Measurements from ENCODE around the gene SLC39A11.

DNA sequence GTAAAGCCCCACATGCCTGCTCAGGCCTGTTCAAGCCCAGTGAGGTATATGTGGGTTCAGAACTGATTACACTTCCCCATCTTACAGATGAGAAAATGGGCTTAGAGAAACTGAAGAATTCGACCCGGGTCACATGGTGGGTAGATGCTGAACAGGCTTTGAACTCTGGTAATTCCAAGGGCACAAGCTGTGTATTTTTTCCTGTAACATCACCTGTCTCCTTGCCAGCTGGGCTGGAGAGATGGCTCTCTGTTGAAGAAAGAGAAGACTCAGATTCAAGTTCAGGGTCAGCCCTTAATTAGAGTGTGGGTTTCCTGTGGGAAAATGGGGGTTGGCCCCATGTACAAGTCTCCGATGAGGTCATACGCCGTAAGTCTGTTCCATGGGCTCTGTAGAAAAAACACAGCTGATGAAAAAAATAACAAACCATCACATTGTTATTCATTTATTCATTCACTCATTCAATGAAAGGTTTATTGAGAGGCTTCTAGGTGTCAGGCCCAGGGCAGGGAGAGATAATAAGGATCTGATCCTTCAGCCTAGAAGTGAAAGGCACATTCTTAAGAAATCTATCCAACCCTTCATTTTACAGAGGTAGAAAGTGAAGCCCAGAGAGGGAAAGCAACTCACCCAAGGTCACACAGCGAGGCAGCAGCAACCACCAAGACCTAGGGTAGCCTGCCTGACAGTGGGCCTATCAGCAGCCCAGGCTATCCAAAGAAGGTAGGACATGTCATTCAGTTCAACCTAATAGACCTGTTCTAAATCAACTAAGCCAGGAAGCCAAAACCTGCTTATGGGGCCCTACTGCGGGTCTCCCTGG, 488.9 kb downstream of the SLC39A11 start:
- TF ChIP-seq, protein P1, sequence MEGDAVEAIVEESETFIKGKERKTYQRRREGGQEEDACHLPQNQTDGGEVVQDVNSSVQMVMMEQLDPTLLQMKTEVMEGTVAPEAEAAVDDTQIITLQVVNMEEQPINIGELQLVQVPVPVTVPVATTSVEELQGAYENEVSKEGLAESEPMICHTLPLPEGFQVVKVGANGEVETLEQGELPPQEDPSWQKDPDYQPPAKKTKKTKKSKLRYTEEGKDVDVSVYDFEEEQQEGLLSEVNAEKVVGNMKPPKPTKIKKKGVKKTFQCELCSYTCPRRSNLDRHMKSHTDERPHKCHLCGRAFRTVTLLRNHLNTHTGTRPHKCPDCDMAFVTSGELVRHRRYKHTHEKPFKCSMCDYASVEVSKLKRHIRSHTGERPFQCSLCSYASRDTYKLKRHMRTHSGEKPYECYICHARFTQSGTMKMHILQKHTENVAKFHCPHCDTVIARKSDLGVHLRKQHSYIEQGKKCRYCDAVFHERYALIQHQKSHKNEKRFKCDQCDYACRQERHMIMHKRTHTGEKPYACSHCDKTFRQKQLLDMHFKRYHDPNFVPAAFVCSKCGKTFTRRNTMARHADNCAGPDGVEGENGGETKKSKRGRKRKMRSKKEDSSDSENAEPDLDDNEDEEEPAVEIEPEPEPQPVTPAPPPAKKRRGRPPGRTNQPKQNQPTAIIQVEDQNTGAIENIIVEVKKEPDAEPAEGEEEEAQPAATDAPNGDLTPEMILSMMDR (IDR thresholded peaks at IDR 0.05; ENCODE audit: poor library complexity, severe bottlenecking): no peak
- TF ChIP-seq TAF1 (IDR thresholded peaks at IDR 0.05; ENCODE audit: low read depth) (no peak), POLR2AphosphoS5 (IDR thresholded peaks at IDR 0.05) (no peak), EZH2 (IDR thresholded peaks at IDR 0.05; ENCODE audit: borderline replicate concordance, insufficient read depth, low read length, poor library complexity, severe bottlenecking) (no peak), RAD21 (conservative IDR thresholded peaks at IDR 0.05) (no peak), MXI1 (conservative IDR thresholded peaks at IDR 0.05; ENCODE audit: poor library complexity, severe bottlenecking) (no peak), EP300 (conservative IDR thresholded peaks at IDR 0.05; ENCODE audit: poor library complexity, severe bottlenecking) (no peak), SMC3 (conservative IDR thresholded peaks at IDR 0.05; ENCODE audit: poor library complexity) (no peak)
- TF ChIP-seq, protein P2, sequence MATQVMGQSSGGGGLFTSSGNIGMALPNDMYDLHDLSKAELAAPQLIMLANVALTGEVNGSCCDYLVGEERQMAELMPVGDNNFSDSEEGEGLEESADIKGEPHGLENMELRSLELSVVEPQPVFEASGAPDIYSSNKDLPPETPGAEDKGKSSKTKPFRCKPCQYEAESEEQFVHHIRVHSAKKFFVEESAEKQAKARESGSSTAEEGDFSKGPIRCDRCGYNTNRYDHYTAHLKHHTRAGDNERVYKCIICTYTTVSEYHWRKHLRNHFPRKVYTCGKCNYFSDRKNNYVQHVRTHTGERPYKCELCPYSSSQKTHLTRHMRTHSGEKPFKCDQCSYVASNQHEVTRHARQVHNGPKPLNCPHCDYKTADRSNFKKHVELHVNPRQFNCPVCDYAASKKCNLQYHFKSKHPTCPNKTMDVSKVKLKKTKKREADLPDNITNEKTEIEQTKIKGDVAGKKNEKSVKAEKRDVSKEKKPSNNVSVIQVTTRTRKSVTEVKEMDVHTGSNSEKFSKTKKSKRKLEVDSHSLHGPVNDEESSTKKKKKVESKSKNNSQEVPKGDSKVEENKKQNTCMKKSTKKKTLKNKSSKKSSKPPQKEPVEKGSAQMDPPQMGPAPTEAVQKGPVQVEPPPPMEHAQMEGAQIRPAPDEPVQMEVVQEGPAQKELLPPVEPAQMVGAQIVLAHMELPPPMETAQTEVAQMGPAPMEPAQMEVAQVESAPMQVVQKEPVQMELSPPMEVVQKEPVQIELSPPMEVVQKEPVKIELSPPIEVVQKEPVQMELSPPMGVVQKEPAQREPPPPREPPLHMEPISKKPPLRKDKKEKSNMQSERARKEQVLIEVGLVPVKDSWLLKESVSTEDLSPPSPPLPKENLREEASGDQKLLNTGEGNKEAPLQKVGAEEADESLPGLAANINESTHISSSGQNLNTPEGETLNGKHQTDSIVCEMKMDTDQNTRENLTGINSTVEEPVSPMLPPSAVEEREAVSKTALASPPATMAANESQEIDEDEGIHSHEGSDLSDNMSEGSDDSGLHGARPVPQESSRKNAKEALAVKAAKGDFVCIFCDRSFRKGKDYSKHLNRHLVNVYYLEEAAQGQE (IDR thresholded peaks at IDR 0.05; ENCODE audit: borderline replicate concordance): no peak
